Body of pancreas (tissue), 4 donors: ENCODE data around the gene TRAM2. TPM values are rescaled to one million over a fixed set of nuclear protein-coding genes. Genes with fewer than 3 reads are reported as not detected.

Source experiments
- ATAC-seq: fragments of 150-250 bp; one replicate; pipeline ENCODE4 v1.9.1; 2016
- DNase-seq, 4 donors: peaks; one replicate each; pipeline ENCODE4 v3.0.0-alpha.2; 2019
- H3K27ac ChIP-seq, 4 donors: fragments of 200-600 bp; sonication (generic); 1 replicate in 3 of 4; 2 replicates in 1 of 4; pipeline versions ENCODE4 v1.5.1 to v1.6.1; 2016 to 2019; ENCODE audit warnings: mild to moderate bottlenecking in 1 of 4, mixed read lengths in 1 of 4, moderate library complexity in 1 of 4
- H3K27me3 ChIP-seq, 2 donors: fragments of 200-600 bp; sonication (generic); one replicate each; pipeline ENCODE4 v1.6.0; 2016; ENCODE audit warnings: mild to moderate bottlenecking in 1 of 2
- H3K36me3 ChIP-seq, 2 donors: fragments of 200-600 bp; sonication (generic); replicated peaks in 1 of 2; 2 replicates each; pipeline ENCODE4 v1.5.1; 2016; ENCODE audit warnings: low read depth in 2 of 2; ENCODE audit not compliant: insufficient read depth in 1 of 2
- H3K4me1 ChIP-seq: fragments of 200-600 bp; sonication (generic); one replicate; pipeline ENCODE4 v1.6.0; 2016
- H3K4me3 ChIP-seq, 2 donors: fragments of 200-600 bp; sonication (generic); 1 replicate in 1 of 2; 2 replicates in 1 of 2; pipeline ENCODE4 v1.5.1; 2016 to 2019
- H3K9me3 ChIP-seq, 3 donors: fragments of 200-600 bp; sonication (generic); 1 replicate in 2 of 3; 2 replicates in 1 of 3; pipeline ENCODE4 v1.5.1; 2016
- POLR2A ChIP-seq, 3 donors: fragments of 450-650 bp; IDR thresholded peaks; one replicate each; pipeline ENCODE4 v1.6.1; 2016; ENCODE audit warnings: antibody characterized with exemption in 3 of 3, mild to moderate bottlenecking in 2 of 3
- WGBS, 2 donors: methylation state at CpG; one replicate each; pipeline ENCODE4 v1.1.5; 2017; 5-methylcytosine and 5-hydroxymethylcytosine counted together
- intact Hi-C: fragments of 100-400 bp; cut with DNase I; formaldehyde crosslinking; loops from one replicate; pipeline ENCODE4 v1.15.1; 2023
- total RNA-seq, 2 donors: library from RNA; depleted of rRNA; stranded (reverse); fragments of >200 nt; gene quantifications; one replicate each; pipeline ENCODE4 v1.1.0, GENCODE V29; 2016
- TF ChIP-seq, protein P1 (sequence below), 7 experiments: fragments of 450-650 bp in 4 of 7; fragments of 200-600 bp in 3 of 7; sonication (generic) in 3 of 7; IDR thresholded peaks; one replicate each; pipeline ENCODE4 v1.5.1; 2016 to 2019; ENCODE audit warnings: antibody characterized with exemption in 7 of 7

The TRAM2 gene
- total RNA-seq, 2 donors from 2014 or later, result 6.7 to 7.9 TPM

DNA sequence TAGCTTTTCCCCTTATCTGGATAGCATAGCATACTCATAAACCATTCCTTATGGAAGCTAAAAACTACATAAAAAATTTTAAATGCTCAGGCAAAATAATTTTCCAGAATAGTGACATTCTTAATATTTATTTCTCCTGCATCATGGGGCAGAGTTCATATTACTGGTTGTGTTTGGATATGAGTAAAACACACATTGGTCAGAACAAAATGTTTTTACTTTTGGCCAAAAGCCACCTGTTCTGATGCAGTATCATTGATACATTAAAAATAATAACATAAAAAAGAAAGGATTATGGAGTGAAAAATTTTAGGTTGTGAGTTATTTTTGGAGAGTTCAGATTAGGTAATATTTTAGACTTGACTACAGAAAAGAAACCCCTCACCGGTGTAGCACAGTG, 33.6 kb downstream of the TRAM2 start:
- Histone ChIP-seq H3K4me1 (peaks cover 52% of the 10 kb centered on the region), H3K4me3 (no peak overlapping the region), H3K27ac (peak overlapping the region in 1 of 4 donors; percentile 4), H3K27me3 (no peaks in the 10 kb centered on the region), H3K9me3 (no peaks in the 10 kb centered on the region), H3K36me3 (no peaks in the 10 kb centered on the region)
- DNase-seq, result no peak
- intact Hi-C loops, result no loop called here
- TF ChIP-seq POLR2A (IDR thresholded peaks at IDR 0.05), result no peak
- TF ChIP-seq, protein P1, sequence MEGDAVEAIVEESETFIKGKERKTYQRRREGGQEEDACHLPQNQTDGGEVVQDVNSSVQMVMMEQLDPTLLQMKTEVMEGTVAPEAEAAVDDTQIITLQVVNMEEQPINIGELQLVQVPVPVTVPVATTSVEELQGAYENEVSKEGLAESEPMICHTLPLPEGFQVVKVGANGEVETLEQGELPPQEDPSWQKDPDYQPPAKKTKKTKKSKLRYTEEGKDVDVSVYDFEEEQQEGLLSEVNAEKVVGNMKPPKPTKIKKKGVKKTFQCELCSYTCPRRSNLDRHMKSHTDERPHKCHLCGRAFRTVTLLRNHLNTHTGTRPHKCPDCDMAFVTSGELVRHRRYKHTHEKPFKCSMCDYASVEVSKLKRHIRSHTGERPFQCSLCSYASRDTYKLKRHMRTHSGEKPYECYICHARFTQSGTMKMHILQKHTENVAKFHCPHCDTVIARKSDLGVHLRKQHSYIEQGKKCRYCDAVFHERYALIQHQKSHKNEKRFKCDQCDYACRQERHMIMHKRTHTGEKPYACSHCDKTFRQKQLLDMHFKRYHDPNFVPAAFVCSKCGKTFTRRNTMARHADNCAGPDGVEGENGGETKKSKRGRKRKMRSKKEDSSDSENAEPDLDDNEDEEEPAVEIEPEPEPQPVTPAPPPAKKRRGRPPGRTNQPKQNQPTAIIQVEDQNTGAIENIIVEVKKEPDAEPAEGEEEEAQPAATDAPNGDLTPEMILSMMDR (IDR thresholded peaks at IDR 0.05), result no peak
- ATAC-seq, result peak; percentile 61
- 79 to 86% methylated on average over 1 of the region's 1 CpG for WGBS, 2 donors

DNA sequence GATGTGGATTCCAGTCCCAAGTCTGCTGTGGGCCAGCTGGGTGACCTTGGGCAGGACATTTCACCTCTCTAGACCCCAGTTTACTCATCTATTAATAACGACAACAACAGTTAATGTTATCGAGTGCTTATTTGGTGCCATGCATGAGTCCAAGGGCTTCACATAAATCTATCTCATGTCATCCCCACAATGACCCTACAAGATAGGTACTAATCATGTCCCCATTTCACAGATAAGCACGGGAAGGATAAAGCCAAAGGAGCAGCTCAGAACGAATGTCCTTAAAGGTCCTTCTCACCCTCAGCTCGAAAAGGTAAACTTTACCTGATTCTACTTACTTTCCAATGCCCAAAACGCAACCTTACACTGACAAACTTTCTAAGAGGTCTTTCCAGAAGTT, 35.7 kb downstream of the TRAM2 start:
- no peaks in the 10 kb centered on the region for H3K27me3 ChIP-seq
- H3K36me3 ChIP-seq, result no peaks in the 10 kb centered on the region
- H3K27ac ChIP-seq, result no peak overlapping the region
- H3K9me3 ChIP-seq, result no peaks in the 10 kb centered on the region
- intact Hi-C loops, result no loop called here
- DNase-seq (no peak), ATAC-seq (no peak)
- peaks cover 35% of the 10 kb centered on the region for H3K4me1 ChIP-seq
- WGBS, 2 donors, result 61 to 67% methylated on average over 6 of the region's 6 CpGs
- H3K4me3 ChIP-seq, result no peak overlapping the region
- no peak for TF ChIP-seq POLR2A (IDR thresholded peaks at IDR 0.05)

DNA sequence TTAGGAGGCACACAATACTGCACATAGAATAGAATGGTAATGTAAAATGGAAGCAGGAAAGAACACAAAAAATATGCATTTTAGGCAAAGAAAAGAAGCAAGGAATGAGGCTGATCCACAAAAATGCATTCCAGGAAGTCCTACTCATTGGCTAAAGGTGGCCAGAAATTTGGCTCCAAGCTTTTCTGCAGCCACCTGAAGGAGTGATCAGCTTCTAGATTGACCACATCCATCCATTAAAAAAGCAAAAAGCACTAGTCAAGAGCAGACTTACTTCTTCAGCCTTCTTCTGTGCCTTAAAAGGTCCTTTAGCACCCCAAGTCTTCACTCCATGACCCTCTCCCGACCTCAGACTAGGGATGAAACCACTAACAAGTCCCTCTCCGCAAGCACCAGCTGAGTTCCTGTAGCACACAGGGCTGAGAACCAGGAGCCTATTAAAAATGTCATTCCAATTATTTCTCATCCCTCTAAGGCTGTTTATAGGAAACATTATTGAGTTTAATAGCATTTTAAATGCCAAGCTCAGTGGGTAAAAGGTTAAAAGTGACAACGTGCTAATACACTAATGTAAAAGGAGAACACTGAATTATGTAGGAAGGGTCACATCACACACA, 36.5 kb downstream of the TRAM2 start:
- Histone ChIP-seq H3K36me3 (no peaks in the 10 kb centered on the region), H3K4me1 (peaks cover 27% of the 10 kb centered on the region), H3K9me3 (no peaks in the 10 kb centered on the region), H3K27me3 (no peaks in the 10 kb centered on the region), H3K4me3 (no peak overlapping the region), H3K27ac (no peak overlapping the region)
- DNase-seq, result no peak
- no peak for ATAC-seq
- WGBS, 2 donors, result 75 to 85% methylated on average over 3 of the region's 3 CpGs
- TF ChIP-seq POLR2A (IDR thresholded peaks at IDR 0.05), result no peak
- TF ChIP-seq, protein P1 (IDR thresholded peaks at IDR 0.05), result no peak
- intact Hi-C loops, result no loop called here

DNA sequence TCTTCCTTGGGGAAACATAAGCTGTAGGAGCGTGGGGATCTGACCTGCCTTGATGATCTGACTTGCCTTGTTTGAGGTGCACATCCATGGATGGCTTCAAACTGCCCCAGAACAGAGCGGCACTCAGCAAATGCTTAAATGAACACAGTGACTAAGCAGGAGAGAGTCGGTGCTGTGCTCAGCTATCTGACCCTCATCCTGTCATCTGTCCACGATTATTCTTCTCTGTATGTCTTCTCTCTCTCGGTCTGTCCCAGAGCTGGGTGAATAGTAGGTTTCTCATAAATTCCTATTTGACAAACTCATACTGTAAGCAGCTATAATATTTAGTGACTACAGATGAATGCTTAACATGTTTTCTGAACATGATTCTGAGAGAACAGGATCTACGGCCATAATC, 37.3 kb downstream of the TRAM2 start:
- Histone ChIP-seq H3K27me3 (no peaks in the 10 kb centered on the region), H3K36me3 (peaks cover 0 to 2% of the 10 kb centered on the region in 2 donors), H3K27ac (no peak overlapping the region), H3K9me3 (no peaks in the 10 kb centered on the region), H3K4me1 (peaks cover 19% of the 10 kb centered on the region), H3K4me3 (no peak overlapping the region)
- WGBS, 2 donors, result 87 to 93% methylated on average over 6 of the region's 6 CpGs
- DNase-seq, result no peak
- intact Hi-C loops, result no loop called here
- no peak for ATAC-seq
- TF ChIP-seq POLR2A (IDR thresholded peaks at IDR 0.05), result no peak
- TF ChIP-seq, protein P1 (IDR thresholded peaks at IDR 0.05), result no peak

DNA sequence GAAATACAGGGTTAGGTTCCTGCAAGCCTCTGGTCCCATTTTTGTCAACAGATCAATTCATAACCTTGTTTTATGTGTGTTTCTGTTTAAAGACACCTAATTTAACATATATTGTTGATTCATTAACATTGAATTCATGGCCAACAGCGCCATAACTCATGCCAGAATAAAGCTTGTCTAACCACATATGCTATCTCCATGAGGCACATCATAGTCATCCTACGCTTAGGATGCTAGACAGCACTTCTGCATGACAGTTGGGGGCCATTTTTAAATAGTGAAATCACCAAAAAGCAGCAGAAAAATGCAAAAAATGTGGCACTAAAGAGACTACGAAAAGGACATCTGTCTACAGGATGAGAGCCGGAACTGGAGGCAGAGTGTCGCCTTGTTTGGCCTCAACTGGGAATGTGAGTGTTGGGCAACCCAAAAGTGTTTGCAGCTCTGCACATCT, 37.9 kb downstream of the TRAM2 start:
- Histone ChIP-seq H3K4me1 (peaks cover 13% of the 10 kb centered on the region), H3K36me3 (peaks cover 0 to 2% of the 10 kb centered on the region in 2 donors), H3K27me3 (no peaks in the 10 kb centered on the region), H3K4me3 (no peak overlapping the region), H3K27ac (no peak overlapping the region), H3K9me3 (no peaks in the 10 kb centered on the region)
- intact Hi-C loops, result no loop called here
- ATAC-seq (no peak), DNase-seq (no peak)
- WGBS, 2 donors, result 94 to 95% methylated on average over 5 of the region's 5 CpGs
- TF ChIP-seq, protein P1 (IDR thresholded peaks at IDR 0.05), result no peak
- no peak for TF ChIP-seq POLR2A (IDR thresholded peaks at IDR 0.05)
